CD4-positive, alpha-beta T cell treated with Interleukin-12 subunit alpha and Interleukin-12 subunit beta, for 1 hour (primary cell): ENCODE results near the gene RNU4-1.

Experiments used
- DNase-seq: peaks from one replicate; pipeline ENCODE4 v3.0.0-alpha.2; 2020

Gene RNU4-1

DNA sequence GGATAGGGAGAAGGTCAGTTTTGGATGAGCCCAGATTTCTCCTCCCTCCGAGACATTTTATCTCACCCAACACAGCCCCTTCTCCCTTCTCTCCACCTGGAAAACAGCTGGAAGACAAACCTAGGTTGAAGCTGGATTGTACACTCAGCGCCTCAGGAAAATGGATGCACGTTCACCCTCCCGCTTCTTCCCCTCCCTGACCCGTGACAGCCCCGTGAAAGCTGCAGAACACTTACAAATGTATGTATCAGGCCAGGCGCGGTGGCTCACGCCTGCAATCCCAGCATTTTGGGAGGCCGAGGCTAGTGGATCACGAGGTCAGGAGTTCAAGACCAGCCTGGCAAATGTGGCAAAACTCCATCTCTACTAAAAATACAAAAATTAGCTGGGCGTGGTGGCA, 5.5 kb downstream of the RNU4-1 start:
- no peak for DNase-seq

DNA sequence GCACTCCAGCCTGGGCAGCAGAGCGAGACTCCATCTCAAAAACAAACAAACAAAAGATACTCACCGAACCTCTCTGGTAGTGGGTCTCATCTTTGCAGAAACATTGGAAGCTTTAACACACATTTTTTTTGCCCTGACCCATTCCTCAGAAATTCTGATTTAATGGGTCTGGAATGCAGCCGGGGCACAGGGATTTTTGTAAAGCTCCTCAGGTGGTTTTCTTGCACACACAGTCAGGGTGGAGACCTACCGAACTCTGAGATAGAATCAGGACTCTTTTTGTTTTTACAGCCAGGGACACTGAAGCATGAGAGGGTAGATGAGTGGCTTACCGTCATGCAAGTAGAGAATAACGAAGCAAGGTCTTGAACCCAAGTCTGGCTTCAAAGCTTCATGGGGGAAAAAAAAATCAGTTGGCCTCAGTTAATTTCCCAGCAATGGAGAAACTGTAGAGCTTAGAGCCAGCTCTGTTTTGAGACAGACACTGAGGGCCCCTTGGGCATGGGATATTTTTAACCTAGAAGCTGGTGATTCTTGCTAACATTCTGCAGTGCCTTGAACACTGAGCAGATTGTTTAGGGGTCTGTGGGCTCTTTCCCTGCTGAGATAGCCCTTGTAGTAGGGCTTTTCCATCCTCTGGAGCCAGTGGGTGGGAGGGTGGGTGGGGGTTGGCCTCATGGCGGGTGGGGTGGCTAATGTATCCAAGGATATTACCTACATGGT, 6.1 kb downstream of the RNU4-1 start:
- DNase-seq, result no peak

DNA sequence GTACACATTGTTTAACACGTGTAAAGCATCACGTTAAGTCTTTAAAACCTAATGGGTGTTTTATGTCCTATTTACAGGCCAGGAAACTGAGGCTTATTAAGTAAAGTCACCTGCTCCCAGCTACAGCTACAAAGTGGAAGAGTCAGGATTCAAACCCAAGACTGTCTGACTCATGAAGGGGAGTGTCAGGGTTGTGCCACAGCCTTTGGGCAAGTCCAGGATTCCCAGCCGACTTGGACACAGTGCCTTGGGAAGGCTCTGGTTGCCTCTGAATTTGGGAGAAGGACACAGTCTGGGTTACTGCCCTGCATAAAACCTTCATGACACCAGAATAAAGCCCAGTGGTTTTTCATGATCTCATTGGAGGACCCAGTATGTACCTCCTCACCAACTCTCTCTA, 8.7 kb downstream of the RNU4-1 start:
- DNase-seq, result no peak

DNA sequence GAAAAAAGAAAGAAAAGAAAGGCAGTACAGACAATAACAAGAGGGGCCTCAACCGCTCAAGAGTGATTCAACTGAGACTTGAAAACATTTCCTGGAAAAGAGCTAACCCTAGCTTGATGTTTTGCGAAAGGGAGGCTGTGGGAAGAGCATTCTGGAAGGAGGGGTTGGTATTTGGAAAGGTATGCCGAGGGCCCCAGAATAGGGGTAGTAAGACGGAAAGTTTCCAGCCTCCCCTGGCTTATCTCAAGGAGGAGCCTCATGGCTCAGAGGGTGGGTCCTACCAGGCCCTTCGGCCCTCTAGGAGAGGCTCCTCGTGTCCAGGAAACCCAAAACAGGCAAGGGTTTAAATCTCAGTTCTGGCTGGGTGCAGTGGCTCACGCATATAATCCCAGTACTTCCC, 9.7 kb downstream of the RNU4-1 start:
- DNase-seq, result no peak

DNA sequence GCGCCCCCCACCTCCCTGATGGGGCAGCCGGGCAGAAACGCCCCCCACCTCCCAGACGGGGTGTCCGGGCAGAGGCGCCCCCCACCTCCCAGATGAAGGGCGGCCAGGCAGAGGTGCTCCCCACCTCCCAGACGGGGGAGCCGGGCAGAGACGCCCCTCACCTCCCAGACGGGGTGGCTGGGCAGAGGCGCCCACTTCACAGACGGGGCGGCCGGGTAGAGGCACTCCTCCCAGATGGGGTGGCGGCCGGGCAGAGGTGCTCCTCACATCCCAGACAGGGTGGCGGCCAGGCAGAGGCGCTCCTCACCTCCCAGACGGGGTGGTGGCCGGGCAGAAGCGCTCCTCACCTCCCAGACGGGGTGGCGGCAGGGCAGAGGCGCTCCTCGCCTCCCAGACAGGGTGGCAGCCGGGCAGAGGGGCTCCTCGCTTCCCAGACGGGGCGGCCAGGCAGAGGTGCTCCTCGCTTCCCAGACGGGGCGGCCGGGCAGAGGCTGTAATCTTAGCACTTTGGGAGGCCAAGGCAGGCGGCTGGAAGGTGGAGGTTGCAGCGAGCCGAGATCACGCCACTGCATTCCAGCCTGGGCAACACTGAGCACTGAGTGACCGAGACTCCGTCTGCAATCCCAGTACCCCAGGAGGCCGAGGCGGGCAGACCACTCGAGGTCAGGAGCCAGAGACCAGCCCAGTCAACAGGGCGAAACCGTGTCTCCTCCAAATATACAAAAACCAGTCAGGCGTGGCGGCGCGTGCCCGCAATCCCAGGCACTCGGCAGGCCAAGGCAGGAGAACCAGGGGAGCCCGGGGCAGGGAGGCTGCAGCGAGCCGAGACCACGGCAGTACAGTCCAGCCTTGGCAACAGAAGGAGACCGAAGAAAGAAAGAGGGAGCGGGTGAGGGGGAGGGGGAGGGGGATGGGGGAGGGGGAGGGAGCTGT, 14.6 kb downstream of the RNU4-1 start:
- no peak for DNase-seq

DNA sequence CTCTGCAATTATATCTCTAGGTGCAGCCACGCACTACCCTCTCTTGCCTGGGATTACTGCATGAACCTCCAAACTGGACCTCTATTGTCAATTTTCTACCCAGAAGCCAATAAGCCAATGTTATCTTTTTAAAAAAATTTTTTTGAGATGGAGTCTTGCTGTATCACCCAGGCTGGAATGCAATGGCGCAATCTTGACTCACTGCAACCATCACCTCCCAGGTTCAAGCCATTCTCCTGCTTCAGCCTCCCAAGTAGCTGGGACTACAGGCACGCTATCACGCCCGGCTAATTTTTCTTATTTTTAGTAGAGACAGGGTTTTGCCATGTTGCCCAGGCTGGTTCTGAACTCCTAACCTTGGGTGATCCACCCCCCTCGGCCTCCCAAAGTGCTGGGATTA, 16.3 kb downstream of the RNU4-1 start:
- no peak for DNase-seq

DNA sequence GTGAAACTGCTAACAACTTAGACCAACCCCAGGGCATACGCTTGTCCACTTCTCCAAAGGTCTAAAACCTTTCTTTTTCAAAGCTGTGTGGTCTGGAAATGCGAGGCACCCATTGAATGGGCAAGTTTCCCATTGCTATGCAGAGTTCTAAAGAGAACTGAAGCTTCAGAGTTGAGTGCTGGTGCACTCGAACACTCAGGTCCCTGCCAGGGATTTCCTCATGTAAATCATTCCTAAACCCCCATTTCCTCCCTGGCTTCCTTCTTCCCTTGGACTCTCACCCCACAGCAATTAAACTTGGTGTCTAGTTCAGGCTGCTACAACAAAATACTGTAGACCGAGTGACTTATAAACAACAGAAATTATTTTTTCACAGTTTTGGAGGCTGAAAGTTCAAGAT, 25.3 kb downstream of the RNU4-1 start:
- no peak for DNase-seq

DNA sequence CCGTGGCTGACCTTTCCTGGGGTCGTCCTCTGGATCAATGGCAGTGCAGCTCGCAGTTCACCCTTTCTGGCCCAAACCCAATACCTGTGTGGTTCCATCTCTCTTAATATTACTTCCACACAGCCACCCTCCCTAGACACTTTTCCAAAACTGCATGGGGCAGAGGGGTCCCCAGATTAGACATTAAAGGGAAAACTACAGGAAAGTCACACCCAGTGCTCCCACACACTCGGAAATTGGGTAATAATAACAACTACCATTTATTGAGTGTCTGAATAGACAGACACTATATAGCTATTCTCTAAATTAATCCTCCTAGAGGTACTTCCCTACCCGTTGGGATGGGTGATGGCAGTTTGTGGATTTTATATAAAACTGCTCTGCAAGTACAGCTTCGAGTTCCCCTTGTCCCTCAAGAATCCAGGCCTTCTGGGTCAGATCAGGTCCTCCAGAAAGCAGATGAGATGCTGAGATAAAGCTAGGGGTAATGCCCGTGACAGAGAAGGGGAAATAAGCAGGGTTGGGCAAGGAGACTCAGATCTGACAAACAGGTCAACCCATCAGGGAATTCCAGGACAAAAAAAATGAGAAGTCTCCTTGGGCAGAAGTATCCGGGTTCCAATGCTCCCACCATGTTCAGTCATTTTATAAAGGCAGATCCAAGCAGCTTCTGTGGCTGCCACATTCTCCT, 26.7 kb downstream of the RNU4-1 start:
- DNase-seq, result no peak

DNA sequence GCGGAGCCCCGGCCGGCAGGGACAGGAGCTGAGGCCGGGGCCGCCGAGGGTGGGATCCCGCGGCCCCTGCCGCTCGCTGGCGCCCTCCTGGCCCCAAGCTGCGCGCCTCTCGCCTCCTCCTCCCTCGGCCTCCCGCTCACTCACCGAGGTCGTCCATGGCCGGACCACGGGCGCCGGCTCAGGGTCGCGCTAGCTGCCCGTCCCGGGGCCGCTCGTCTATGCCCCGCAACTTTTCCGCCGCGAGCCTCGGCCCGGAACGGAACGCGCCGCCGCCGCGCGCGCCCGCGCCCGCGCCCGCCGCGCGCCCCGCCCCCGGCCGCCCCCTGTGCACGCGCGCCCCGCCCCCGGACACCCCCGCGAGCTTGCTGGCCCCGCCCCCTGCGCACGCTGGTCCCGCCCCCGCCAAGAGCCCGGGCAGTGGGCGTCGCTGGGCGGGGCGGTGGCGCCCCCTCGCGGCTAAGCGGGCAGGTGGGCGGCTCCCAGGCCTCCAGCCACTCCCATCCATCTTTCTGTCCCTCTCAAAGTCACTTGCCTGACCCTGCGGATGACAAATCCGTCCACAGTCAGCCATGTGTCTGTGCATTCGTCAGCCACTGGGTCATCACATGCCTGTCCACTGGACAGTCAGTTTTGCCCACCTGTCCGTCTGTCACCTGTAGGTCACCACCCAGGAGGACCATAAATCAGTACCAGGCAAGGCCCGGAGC, 27.4 kb downstream of the RNU4-1 start, which contains the start of gene PXN:
Gene PXN (minus strand): TSS at position 258 of the 707 bp plus-strand sequence. CDS start 101 bp downstream, at position 157.
- DNase-seq, result peak; percentile 92

DNA sequence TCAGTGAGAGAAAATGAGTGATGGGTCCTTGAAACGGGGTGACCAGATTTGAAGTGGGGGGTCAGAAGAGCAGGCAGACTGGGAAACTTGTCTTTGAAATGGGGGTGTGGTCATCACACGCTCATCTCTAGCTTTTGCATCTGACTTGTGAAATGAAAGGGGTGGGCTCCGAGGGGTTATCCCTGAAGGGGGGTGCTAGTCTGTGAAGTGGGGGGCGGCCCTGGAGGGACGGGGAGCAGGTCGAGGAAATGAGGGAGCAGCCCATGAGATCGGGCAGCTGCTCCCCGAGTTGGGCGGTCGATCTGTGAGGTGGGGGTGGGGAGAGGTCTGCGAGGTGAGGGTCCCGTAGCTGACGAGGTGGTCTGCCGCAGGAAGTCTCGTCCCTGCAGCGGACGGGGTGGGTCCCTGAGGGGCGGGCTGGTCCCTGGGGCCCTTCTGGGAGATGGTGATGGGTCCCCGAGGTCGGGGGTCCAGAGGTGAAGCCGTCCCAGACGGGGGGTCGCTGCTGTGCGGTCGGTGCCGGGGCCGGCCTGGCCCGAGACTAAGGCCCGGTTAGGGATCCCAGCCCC, 28.0 kb downstream of the RNU4-1 start:
- no peak for DNase-seq

DNA sequence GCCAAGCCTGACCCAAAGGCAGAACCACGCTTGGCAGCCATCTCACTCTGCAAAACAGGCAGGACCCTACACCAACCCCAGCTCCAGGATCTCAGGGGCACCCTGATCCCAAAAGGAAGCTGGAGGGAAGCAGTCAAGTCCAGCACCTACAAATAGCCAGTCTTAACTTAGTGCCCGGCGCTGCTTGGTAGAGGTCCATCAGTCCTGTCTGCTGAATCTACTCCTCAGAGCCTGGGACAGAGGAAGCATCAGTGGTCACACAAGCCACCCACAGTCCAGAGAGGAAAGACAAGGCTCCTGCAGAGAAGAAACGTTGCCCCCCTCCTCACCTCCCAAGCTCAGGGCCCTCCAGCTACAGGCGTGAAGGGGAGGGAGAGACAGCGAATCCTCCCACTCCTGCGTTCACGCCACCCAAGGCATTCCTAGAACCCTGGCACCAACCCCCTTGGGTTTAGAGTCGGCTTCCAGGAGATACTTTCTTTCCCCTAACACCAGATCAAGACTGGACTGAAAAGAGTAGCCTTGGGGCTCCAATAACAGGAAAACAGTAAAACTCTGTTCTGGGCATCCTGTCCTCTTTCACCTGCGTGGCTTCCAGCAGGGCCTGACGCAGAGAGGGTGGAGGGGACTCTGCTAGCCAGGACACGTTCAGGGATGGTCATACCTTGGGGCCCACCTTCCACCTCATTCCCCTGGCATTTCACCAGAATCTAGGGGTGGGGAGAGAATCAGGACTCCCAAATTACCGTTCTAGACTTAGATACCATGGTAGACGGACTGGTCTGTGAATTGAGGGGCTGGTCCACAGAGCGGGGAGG, 28.7 kb downstream of the RNU4-1 start:
- DNase-seq, result no peak

DNA sequence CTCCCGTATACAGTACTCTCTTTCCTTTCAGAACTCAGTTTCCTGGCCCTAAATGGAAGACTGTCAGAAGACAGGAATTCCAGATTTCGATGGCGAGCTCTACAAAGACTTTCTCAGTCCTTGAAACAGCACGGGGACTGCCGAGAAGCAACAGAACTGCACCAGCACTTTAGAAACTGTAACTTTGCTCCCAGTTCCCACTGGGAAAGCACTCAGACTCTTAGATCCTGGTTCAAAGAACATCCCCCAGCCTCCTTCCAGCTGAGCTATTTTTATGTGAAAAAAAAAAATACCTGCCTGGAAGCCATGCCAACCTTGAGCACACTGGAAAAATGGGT, 29.3 kb downstream of the RNU4-1 start:
- no peak for DNase-seq

DNA sequence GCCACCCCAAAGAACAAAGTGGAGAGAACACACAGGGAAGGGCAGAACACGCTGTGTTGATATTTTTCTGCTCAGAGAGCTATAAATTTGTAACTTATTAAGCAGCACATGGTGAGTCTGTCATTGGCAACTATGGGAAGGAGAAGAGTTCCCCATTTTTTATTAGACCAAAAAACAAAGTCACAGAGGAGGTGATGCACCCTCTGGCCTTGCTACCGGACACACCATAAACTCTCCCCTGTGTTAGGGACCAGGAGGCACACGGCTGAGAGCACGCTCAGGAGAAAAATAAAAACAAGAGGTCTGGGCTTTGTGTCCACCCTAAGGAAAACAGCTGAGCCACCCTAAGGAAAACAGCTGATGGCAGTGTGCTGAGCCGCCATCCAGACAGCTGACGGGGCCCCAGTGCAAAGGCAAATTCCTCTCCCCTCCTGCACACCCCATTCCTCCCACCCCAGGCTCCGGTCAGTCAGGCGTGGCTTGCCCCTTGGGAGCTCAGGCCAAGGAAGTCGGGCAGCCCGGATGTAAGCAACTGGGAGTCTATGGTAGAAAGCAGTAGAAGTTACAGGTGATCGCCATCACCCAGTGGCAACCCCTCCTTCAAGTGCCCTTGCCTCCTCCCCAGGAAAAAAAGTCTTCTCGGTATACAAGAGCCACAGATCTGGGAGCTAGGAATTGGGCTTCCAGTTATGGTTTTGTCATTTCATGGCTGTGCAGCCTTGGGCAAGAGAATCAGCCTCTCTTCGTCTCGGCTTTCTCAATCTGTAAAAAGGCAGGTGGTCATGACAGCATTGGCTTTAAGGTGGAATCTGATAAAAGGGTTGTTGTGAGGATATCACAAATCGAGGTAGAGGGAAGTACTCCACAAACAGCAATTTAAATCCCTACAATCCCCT, 29.9 kb downstream of the RNU4-1 start:
- DNase-seq, result no peak

DNA sequence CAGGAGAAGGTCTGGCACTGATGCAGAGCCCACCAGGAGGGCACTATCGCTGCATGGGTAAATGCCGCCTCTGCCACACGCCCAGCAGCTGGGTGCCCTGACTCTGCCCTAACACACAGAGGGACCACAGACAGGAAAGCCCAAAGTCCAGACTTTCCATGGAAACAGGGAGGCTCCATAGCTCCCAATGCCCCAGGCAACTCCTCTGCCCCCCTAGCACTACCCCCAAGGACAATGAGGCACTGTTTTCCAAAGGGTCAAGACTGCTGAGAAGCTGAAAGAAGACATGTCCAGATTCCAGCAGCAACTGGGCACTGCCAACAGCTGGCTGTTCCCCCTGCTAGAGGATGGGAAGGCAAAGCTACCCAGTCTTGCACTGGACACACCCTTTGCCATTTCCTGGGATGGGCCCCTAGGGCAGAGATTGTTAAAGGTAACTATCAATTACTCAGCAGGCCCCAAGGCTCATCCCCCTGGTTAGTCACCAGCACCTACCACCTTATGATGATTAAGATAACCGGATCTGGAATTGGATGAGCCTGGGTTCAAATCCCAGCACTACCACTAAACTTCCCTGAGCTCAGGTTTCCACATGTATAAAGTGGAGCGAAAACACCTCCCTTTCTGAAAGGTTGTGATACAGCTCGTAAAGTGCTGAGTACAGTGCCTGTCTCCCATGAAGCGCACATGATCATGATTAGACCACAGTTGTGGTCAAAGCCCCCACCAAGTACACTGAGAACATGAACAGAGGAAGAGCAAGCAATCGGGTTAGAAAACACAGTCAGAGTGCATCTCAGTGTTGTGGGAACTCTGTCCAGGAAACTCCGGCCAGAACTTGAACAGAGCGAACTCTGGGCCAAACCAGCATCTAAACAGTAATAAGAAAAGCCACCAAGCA, 30.8 kb downstream of the RNU4-1 start:
- DNase-seq, result peak; percentile 36

DNA sequence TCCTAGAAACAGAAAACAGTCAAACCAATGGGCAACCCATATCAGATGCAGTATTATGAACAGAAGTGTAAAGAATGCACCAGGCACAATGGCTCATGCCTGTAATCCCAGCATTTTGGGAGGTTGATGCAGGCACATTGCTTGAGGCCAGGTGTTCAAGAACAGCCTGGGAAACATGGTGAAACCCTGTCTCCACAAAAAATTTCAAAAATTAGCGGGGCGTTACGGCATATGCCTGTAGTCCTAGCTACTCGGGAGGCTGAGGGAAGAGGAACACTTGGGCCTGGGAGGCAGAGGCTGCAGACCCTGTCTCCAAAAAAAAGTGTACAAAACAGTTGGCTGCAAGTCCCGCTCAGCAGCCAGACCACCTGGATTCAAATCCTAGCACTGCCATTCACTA, 32.4 kb downstream of the RNU4-1 start:
- DNase-seq, result no peak

DNA sequence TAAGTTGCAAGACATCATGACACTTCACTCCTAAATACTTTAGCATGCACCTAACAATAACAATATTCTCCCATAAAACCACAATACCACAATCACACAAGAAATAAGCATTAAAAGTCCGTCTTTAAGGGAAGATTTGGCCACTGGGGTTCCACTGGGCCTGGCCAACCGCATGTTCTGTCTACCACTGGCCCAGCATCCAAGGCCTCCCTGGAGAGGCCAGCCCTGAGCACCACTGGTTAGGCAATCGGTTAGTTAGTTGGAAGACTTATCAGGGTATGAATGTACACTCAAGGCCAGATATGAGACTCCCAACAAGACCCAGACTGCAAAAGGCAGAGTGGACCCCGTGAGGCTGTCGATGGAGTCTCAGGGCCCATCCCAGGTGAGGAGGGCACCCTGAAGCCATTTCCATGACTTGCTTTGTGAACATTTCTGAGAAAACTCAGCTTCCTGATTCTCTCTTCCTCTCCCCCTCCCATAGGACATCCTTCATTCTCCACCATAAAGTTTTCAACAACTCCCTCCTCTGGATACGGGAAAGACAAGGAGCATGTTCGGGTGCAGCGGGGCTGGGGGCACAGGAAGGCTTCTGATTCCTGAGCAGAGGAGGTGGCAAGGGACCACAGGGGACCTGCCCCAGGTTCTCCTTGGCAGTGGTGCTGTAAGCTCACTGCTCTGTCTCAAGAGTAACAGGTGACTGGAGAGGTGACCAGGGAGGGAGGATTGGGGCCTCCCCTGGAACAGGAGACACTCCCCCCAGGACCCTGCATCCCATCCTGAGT, 33.4 kb downstream of the RNU4-1 start:
- DNase-seq, result no peak

DNA sequence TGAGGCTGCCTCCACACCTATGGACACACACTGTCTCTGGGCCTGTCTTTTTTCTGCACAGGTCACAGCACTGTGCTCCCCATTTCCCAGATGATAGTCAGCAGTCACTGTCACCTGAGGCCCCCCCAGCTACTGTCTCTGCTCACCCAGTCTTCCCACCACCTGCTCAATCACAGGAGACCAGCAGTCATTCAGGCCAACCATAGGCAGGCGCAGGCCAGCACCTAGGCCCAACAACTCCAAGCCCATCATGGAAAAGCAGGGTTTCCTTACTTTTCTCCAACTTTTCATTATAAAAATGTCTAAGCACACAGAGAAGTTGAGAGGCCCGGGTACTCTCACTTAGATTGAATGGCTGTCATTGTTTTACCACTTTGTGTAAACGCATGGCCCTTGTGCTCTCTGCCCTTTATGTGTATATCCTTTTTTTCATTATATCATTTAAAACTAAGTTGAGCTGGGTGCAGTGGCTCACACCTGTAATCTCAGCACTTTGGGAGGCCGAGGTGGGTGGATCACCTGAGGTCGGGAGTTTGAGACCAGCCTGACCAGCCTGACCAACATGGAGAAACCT, 34.6 kb downstream of the RNU4-1 start:
- DNase-seq, result no peak
